ENCODE data around the gene TRIM31. TPM values are rescaled to one million over a fixed set of nuclear protein-coding genes. Genes with fewer than 3 reads are reported as not detected.

Gene TRIM31
- total and polyA plus RNA-seq, 2 donors (not counting 3 experiments of a cell fraction or from before 2014, with no cell fraction given) = not detected

- Histone ChIP-seq H3K4me3 (replicated peaks in 1 of 3; ENCODE audit: insufficient read depth in 1 of 3, low read depth in 1 of 3, low read length in 3 of 3) (no peak overlapping the region), H3K9me3 (replicated peaks; ENCODE audit: control insufficient read depth, insufficient read depth, low read length) (no peaks in the 10 kb centered on the region), H3K4me2 (ENCODE audit: insufficient read depth, low read length) (no peak overlapping the region), H3K27me3 (ENCODE audit: control insufficient read depth in 2 of 2, insufficient read depth in 2 of 2, low read length in 2 of 2) (peaks cover 10 to 13% of the 10 kb centered on the region in 2 experiments), H3K9me1 (replicated peaks; ENCODE audit: control insufficient read depth, extremely low read depth, insufficient read depth, low read length) (no peaks in the 10 kb centered on the region), H3K36me3 (ENCODE audit: control insufficient read depth in 2 of 2, extremely low read depth in 1 of 2, insufficient read depth in 2 of 2, low read length in 2 of 2) (no peaks in the 10 kb centered on the region), H3K79me2 (ENCODE audit: control insufficient read depth, insufficient read depth, low read length) (no peaks in the 10 kb centered on the region), H3K27ac (ENCODE audit: insufficient read depth, low read depth, low read length) (no peak overlapping the region), H3K4me1 (ENCODE audit: control insufficient read depth, extremely low read depth, insufficient read depth, low read length) (no peaks in the 10 kb centered on the region), H3K9ac (replicated peaks; ENCODE audit: extremely low read depth, insufficient read depth, low read length) (no peak overlapping the region), H2AFZ (ENCODE audit: low read depth, low read length) (no peak overlapping the region), H4K20me1 (replicated peaks; ENCODE audit: control insufficient read depth, extremely low read depth, insufficient read depth, low read length) (no peaks in the 10 kb centered on the region)
- ChIA-PET CTCF (no interaction called here), POLR2A (no interaction called here)
- intact Hi-C loops (cut with micrococcal nuclease) (no loop called here), dilution Hi-C loops (cut with MboI; ENCODE audit: extremely low pct_ligation_motif_present, low sequenced_read_pairs) (no loop called here)
- FAIRE-seq = no peak
- no peak for DNase-seq (ENCODE audit: low read depth, low spot score)
- TF ChIP-seq MAX (IDR thresholded peaks at IDR 0.05; ENCODE audit: insufficient read depth, insufficient read length) = no peak
- no peak for TF ChIP-seq EZH2 (IDR thresholded peaks at IDR 0.05; ENCODE audit: borderline replicate concordance, low read depth, low read length, severe bottlenecking)
- TF ChIP-seq POLR2A (IDR thresholded peaks at IDR 0.05; ENCODE audit: low read depth, low read length) = no peak
- TF ChIP-seq JUN (IDR thresholded peaks at IDR 0.05; ENCODE audit: borderline replicate concordance, insufficient read depth, insufficient read length, low read depth) = no peak
- no peak for TF ChIP-seq POLR2AphosphoS5 (IDR thresholded peaks at IDR 0.05; ENCODE audit: insufficient read depth, low read depth, low read length)
- no peak for TF ChIP-seq GATA2 (IDR thresholded peaks at IDR 0.05; ENCODE audit: insufficient read depth, insufficient read length, low read depth, low read length)
- no peak for TF ChIP-seq FOS (IDR thresholded peaks at IDR 0.05; ENCODE audit: borderline replicate concordance, insufficient read depth, low read length)
- no peak for TF ChIP-seq MYC (IDR thresholded peaks at IDR 0.05; ENCODE audit: low read depth, low read length)
- no TSS peak for BruUV-seq (replicated peaks)
These were observed 36.3 kb upstream of the TRIM31 start for GRCh38 chr6:30149234-30149633.

- BruUV-seq (replicated peaks) = no TSS peak
- FAIRE-seq (no peak), DNase-seq (ENCODE audit: low read depth, low spot score) (no peak)
- TF ChIP-seq CTCF (IDR thresholded peaks at IDR 0.05; ENCODE audit: extremely low read depth in 1 of 2, insufficient read depth in 1 of 2, low read depth in 1 of 2, low read length in 2 of 2) (no peak), MAX (IDR thresholded peaks at IDR 0.05; ENCODE audit: insufficient read depth, insufficient read length) (no peak), JUN (IDR thresholded peaks at IDR 0.05; ENCODE audit: borderline replicate concordance, insufficient read depth, insufficient read length, low read depth) (no peak), POLR2A (IDR thresholded peaks at IDR 0.05; ENCODE audit: low read depth, low read length) (no peak), FOS (IDR thresholded peaks at IDR 0.05; ENCODE audit: borderline replicate concordance, insufficient read depth, low read length) (no peak)
- no peak overlapping the region for H2AFZ ChIP-seq (ENCODE audit: low read depth, low read length)
- POLR2A ChIA-PET = no interaction called here
- H3K79me2 ChIP-seq (ENCODE audit: control insufficient read depth, insufficient read depth, low read length) = no peaks in the 10 kb centered on the region
- no peaks in the 10 kb centered on the region for H3K36me3 ChIP-seq (ENCODE audit: control insufficient read depth in 2 of 2, extremely low read depth in 1 of 2, insufficient read depth in 2 of 2, low read length in 2 of 2)
- intact Hi-C loops (cut with micrococcal nuclease) (no loop called here), dilution Hi-C loops (cut with MboI; ENCODE audit: extremely low pct_ligation_motif_present, low sequenced_read_pairs) (no loop called here)
- no peaks in the 10 kb centered on the region for H3K4me1 ChIP-seq (ENCODE audit: control insufficient read depth, extremely low read depth, insufficient read depth, low read length)
- no peak overlapping the region for H3K4me3 ChIP-seq (replicated peaks in 1 of 3; ENCODE audit: insufficient read depth in 1 of 3, low read depth in 1 of 3, low read length in 3 of 3)
- no peaks in the 10 kb centered on the region for H3K9me3 ChIP-seq (replicated peaks; ENCODE audit: control insufficient read depth, insufficient read depth, low read length)
- H3K27ac ChIP-seq (ENCODE audit: insufficient read depth, low read depth, low read length) = no peak overlapping the region
- no peak overlapping the region for H3K9ac ChIP-seq (replicated peaks; ENCODE audit: extremely low read depth, insufficient read depth, low read length)
- CTCF ChIA-PET = interaction anchor here (1.9 kb wide), 1 partner anchor 16 kb away, joined by 9 read pairs; no protein-coding TSS in a partner anchor
- H4K20me1 ChIP-seq (replicated peaks; ENCODE audit: control insufficient read depth, extremely low read depth, insufficient read depth, low read length) = no peaks in the 10 kb centered on the region
- peaks cover 12 to 33% of the 10 kb centered on the region in 2 experiments for H3K27me3 ChIP-seq (ENCODE audit: control insufficient read depth in 2 of 2, insufficient read depth in 2 of 2, low read length in 2 of 2)
- no peaks in the 10 kb centered on the region for H3K9me1 ChIP-seq (replicated peaks; ENCODE audit: control insufficient read depth, extremely low read depth, insufficient read depth, low read length)
- no peak overlapping the region for H3K4me2 ChIP-seq (ENCODE audit: insufficient read depth, low read length)
These were observed 34.2 kb upstream of the TRIM31 start for GRCh38 chr6:30147096-30147495.

All from endothelial cell of umbilical vein (primary cell).